Measurements from ENCODE around the gene IL25. TPM values are rescaled to one million over a fixed set of nuclear protein-coding genes. Genes with fewer than 3 reads are reported as not detected.

IL25 gene
- total and polyA plus RNA-seq, 2 of the 8 experiments (the other 6 are each of a cell fraction or from before 2014, with no cell fraction given), result not detected

GRCh38 chr14:23415821-23416778, 43.5 kb downstream of the IL25 start:
- POLR2A ChIA-PET (ENCODE audit: partially characterized antibody), result interaction anchor here (0.6 kb wide), 1 partner anchor 134 kb away, joined by 3 read pairs; no protein-coding TSS in a partner anchor
- H3K4me3 ChIP-seq (ENCODE audit: extremely low read depth in 1 of 4, insufficient read depth in 2 of 4, low read depth in 3 of 4, low read length in 4 of 4), result no peak overlapping the region
- DNase-seq (ENCODE audit: low read depth in 1 of 2, low spot score in 2 of 2), result no peak
- no peak for TF ChIP-seq TEAD4 (IDR thresholded peaks at IDR 0.05; ENCODE audit: low read depth, low read length)
- no peak for TF ChIP-seq BRCA1 (IDR thresholded peaks at IDR 0.05; ENCODE audit: low read depth, low read length)
- TF ChIP-seq SIN3A (conservative IDR thresholded peaks at IDR 0.05 in 1 of 2, IDR thresholded peaks at IDR 0.05 in 1 of 2; ENCODE audit: low read depth in 1 of 2, low read length in 2 of 2), result no peak
- TF ChIP-seq SIRT6 (IDR thresholded peaks at IDR 0.05; ENCODE audit: low read length), result no peak
- TF ChIP-seq KDM5A (IDR thresholded peaks at IDR 0.05; ENCODE audit: low read length), result no peak
- TF ChIP-seq POU5F1 (IDR thresholded peaks at IDR 0.05; ENCODE audit: low read depth, low read length), result no peak
- TF ChIP-seq ASH2L (IDR thresholded peaks at IDR 0.05; ENCODE audit: low read length), result no peak
- TF ChIP-seq EP300 (IDR thresholded peaks at IDR 0.05; ENCODE audit: borderline replicate concordance in 1 of 2, low read depth in 2 of 2, low read length in 2 of 2), result no peak
- no peak for TF ChIP-seq SRF (IDR thresholded peaks at IDR 0.05; ENCODE audit: low read depth, low read length)
- TF ChIP-seq YY1 (IDR thresholded peaks at IDR 0.05; ENCODE audit: low read depth, low read length), result no peak
- no peak for TF ChIP-seq POLR2AphosphoS5 (IDR thresholded peaks at IDR 0.05; ENCODE audit: low read depth, low read length)
- no peak for TF ChIP-seq NRF1 (IDR thresholded peaks at IDR 0.05; ENCODE audit: low read depth, low read length)
- TF ChIP-seq CTBP2 (IDR thresholded peaks at IDR 0.05; ENCODE audit: borderline replicate concordance, insufficient read depth, insufficient read length, low read length), result no peak

More at GRCh38 chr14:23415821-23416778, 43.5 kb downstream of the IL25 start:
- H3K9me3 ChIP-seq (ENCODE audit: insufficient read depth in 2 of 2, low read depth in 1 of 2, low read length in 1 of 2), result no peaks in the 10 kb centered on the region
- no peak overlapping the region for H2BK12ac ChIP-seq (ENCODE audit: low read depth, low read length)
- no peaks in the 10 kb centered on the region for H3K27me3 ChIP-seq (replicated peaks in 1 of 4; ENCODE audit: control insufficient read depth in 3 of 4, extremely low read depth in 1 of 4, insufficient read depth in 3 of 4, low read length in 3 of 4)
- no peak overlapping the region for H2BK5ac ChIP-seq (ENCODE audit: low read depth, low read length)
- H2BK120ac ChIP-seq (replicated peaks; ENCODE audit: low read depth, low read length), result no peak overlapping the region
- no peak overlapping the region for H3K23ac ChIP-seq (ENCODE audit: insufficient read length)
- 91% methylated on average over 21 of the region's 21 CpGs; no CpG with 5 or more reads in 1 of the 2 experiments for WGBS, 2 experiments (ENCODE audit: extremely low coverage in 1 of 2, insufficient coverage in 1 of 2, insufficient read length in 1 of 2, insufficient replicate concordance in 2 of 2, low coverage in 1 of 2, low lambda C conversion rate in 2 of 2, missing lambda C conversion rate in 1 of 2)
- CTCF ChIA-PET (ENCODE audit: partially characterized antibody), result interaction anchor here (1.0 to 2.3 kb wide), 7 partner anchors 9 to 89 kb away, joined by 3 to 6 read pairs (median 4); no protein-coding TSS in a partner anchor
- H2BK15ac ChIP-seq (ENCODE audit: low read length), result no peak overlapping the region
- H3K56ac ChIP-seq (replicated peaks; ENCODE audit: insufficient read length, low read depth, low read length), result no peak overlapping the region
- H2AFZ ChIP-seq (ENCODE audit: low read length), result no peak overlapping the region
- no peak overlapping the region for H4K5ac ChIP-seq (ENCODE audit: insufficient read length, low read depth, low read length)
- H3K4me1 ChIP-seq (replicated peaks in 1 of 4; ENCODE audit: control insufficient read depth in 3 of 4, insufficient read depth in 4 of 4, low read length in 3 of 4), result no peaks in the 10 kb centered on the region; a peak in 1 of 7 replicates
- H3K4ac ChIP-seq (replicated peaks; ENCODE audit: insufficient read length, low read depth, low read length), result no peak overlapping the region
- FAIRE-seq, result no peak
- H4K8ac ChIP-seq (ENCODE audit: extremely low read depth, insufficient read depth, low read length), result no peak overlapping the region
- no peak overlapping the region for H4K91ac ChIP-seq (replicated peaks; ENCODE audit: insufficient read length, low read length)
- H3K79me2 ChIP-seq (ENCODE audit: control insufficient read depth in 1 of 2, insufficient read depth in 2 of 2, low read length in 2 of 2), result no peaks in the 10 kb centered on the region
- H3K14ac ChIP-seq (ENCODE audit: insufficient read length), result no peak overlapping the region
- H3K79me1 ChIP-seq (ENCODE audit: low read depth, low read length), result no peaks in the 10 kb centered on the region
- H2AK5ac ChIP-seq (ENCODE audit: low read depth, low read length), result no peak overlapping the region
- H3K18ac ChIP-seq (ENCODE audit: extremely low read depth, low read length), result no peak overlapping the region
- H4K20me1 ChIP-seq (replicated peaks in 1 of 2; ENCODE audit: control insufficient read depth in 1 of 2, insufficient read depth in 2 of 2, low read length in 2 of 2), result no peaks in the 10 kb centered on the region
- no peak overlapping the region for H3K4me2 ChIP-seq (ENCODE audit: insufficient read depth in 1 of 2, low read depth in 2 of 2, low read length in 2 of 2)
- no peaks in the 10 kb centered on the region for H3K23me2 ChIP-seq (ENCODE audit: low read depth, low read length)
- no peaks in the 10 kb centered on the region for H3K36me3 ChIP-seq (ENCODE audit: control insufficient read depth in 2 of 4, insufficient read depth in 4 of 4, low read length in 3 of 4)
- no peak overlapping the region for H3K27ac ChIP-seq (ENCODE audit: low read depth, low read length)
- no peak overlapping the region for H3K9ac ChIP-seq (replicated peaks in 1 of 4; ENCODE audit: extremely low read depth in 1 of 4, low read depth in 3 of 4, low read length in 3 of 4)
- no peak overlapping the region for H2BK20ac ChIP-seq (ENCODE audit: low read length)

All from H1 (cell line).